ENCODE results near the gene CAMK2D.

Gene CAMK2D

GRCh38 chr4:113635739-113636437, 125.7 kb downstream of the CAMK2D start:
- DNase-seq = no peak

GRCh38 chr4:113634081-113634969, 127.2 kb downstream of the CAMK2D start:
- DNase-seq = no peak

GRCh38 chr4:113633467-113633866, 128.1 kb downstream of the CAMK2D start:
- no peak for DNase-seq

GRCh38 chr4:113628711-113629110, 132.8 kb downstream of the CAMK2D start:
- DNase-seq = no peak

- DNase-seq = no peak
These were observed 134.2 kb downstream of the CAMK2D start for GRCh38 chr4:113627321-113627720.

GRCh38 chr4:113625902-113626301, 135.6 kb downstream of the CAMK2D start:
- no peak for DNase-seq

- no peak for DNase-seq
These were observed 138.2 kb downstream of the CAMK2D start for GRCh38 chr4:113623274-113623894.

- no peak for DNase-seq
These were observed 139.9 kb downstream of the CAMK2D start for GRCh38 chr4:113621633-113622032.

- no peak for DNase-seq
These were observed 141.5 kb downstream of the CAMK2D start for GRCh38 chr4:113620032-113620431.

- DNase-seq = no peak
These were observed 142.0 kb downstream of the CAMK2D start for GRCh38 chr4:113619526-113619925.

GRCh38 chr4:113618205-113618604, 143.3 kb downstream of the CAMK2D start:
- no peak for DNase-seq

GRCh38 chr4:113617195-113617594, 144.3 kb downstream of the CAMK2D start:
- DNase-seq = no peak

GRCh38 chr4:113616443-113616842, 145.1 kb downstream of the CAMK2D start:
- DNase-seq = no peak

GRCh38 chr4:113614414-113614813, 147.1 kb downstream of the CAMK2D start:
- DNase-seq = no peak

- no peak for DNase-seq
These were observed 148.0 kb downstream of the CAMK2D start for GRCh38 chr4:113613503-113613902.

- no peak for DNase-seq
These were observed 151.0 kb downstream of the CAMK2D start for GRCh38 chr4:113610537-113610936.

- no peak for DNase-seq
These were observed 153.5 kb downstream of the CAMK2D start for GRCh38 chr4:113607998-113608397.

GRCh38 chr4:113607147-113607720, 154.3 kb downstream of the CAMK2D start:
- DNase-seq = no peak

GRCh38 chr4:113604955-113605354, 156.6 kb downstream of the CAMK2D start:
- no peak for DNase-seq

- no peak for DNase-seq
These were observed 157.6 kb downstream of the CAMK2D start for GRCh38 chr4:113603911-113604310.

- DNase-seq = no peak
These were observed 158.8 kb downstream of the CAMK2D start for GRCh38 chr4:113602646-113603228.

- DNase-seq = no peak
These were observed 159.9 kb downstream of the CAMK2D start for GRCh38 chr4:113601636-113602035.

- DNase-seq = no peak
These were observed 165.1 kb downstream of the CAMK2D start for GRCh38 chr4:113596396-113596795.

Data from suppressor macrophage treated with lipopolysaccharide for 4 hours (primary cell).